Stimulated activated CD4-positive, alpha-beta T cell treated with anti-CD3 and anti-CD28 coated beads, Interleukin-1b, Interleukin-23, amount 100 ng/mL, for 1 hour (primary cell): ENCODE measurements around the gene GATB.

ENCODE experiments used
- DNase-seq, 2 donors: peaks; one replicate each; pipeline ENCODE4 v3.0.0-alpha.2; 2020; ENCODE audit warnings: low read depth in 2 of 2

Gene GATB, protein sequence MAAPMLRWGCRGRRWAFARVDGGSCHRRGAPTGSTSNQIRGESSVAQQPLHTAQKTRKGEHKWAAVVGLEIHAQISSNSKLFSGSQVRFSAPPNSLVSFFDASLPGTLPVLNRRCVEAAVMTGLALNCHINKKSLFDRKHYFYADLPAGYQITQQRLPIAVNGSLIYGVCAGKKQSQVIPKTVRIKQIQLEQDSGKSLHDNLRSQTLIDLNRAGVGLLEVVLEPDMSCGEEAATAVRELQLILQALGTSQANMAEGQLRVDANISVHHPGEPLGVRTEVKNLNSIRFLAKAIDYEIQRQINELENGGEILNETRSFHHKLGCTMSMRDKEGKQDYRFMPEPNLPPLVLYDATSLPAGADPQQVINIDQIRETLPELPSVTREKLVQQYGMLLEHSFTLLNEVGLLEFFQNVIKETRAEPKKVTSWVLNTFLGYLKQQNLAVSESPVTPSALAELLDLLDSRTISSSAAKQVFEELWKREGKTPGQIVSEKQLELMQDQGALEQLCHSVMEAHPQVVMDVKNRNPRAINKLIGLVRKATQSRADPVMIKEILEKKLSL

DNA sequence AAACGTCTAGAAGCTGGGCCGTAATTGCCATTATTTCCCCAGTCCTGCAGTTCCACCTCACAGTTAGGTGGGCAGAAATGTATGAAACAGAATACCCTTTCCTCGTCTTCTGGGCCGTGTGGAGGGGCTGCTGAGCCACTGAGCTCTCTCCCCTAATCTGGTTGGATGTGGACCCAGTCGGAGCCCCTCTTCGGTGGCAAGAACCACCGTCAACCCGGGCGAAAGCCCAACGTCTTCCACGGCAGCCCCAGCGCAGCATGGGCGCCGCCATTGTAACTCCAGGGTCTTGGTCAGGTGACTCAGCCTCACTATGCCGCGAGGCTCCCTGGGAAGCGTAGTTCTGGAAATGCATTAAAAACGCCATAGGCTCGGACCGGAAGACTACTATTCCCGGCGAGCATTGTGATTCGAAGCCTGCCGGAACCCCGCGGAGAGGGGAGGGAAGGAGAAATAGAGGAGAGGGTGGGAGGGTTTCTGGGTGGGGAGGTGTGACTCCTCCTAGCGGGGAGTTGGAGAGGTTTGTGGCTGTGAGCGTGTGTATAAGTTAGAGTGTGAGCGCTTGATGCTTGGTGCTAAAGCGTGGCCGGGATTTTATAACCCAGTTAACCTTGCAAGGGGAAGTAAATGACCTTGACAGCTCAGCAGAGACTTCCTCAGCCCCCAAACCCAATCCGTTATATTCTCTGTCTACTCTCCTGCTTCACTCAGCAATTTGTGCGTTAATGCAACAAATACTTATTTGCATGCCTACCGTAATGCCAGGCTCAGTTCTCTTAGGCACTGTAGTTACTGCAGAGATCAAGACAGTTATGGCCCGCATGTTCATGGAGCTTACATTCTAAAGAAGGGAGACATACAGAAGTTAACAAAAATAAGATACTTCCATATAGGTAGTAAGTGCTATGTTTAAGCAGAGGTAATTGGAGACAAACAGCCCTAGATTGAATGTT lies at the start of gene GATB:
Gene GATB (minus strand): TSS at position 296 of the 950 bp plus-strand sequence. CDS start 25 bp downstream, at position 271.
- DNase-seq, result peak; percentile 64 to 75

DNA sequence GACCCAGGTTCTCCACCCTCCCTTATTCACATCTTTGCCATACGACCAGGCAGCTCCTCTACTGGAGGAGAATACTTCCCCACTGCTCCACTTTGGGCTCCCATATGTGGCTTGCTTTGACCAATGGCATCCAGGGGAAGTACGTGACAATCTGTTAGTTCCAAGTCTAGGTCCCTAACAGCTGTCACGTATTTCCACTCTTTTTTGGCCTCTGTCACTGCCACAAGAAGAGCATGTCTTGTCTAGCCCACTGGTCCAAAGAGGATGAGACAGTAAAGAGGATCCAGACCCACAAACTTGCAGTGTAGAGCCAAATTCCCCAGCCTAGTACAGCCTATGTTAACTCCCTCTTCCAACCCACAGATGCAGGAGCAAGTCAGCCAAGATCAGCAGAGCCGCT lies 49.7 kb upstream of the GATB start:
- no peak for DNase-seq

DNA sequence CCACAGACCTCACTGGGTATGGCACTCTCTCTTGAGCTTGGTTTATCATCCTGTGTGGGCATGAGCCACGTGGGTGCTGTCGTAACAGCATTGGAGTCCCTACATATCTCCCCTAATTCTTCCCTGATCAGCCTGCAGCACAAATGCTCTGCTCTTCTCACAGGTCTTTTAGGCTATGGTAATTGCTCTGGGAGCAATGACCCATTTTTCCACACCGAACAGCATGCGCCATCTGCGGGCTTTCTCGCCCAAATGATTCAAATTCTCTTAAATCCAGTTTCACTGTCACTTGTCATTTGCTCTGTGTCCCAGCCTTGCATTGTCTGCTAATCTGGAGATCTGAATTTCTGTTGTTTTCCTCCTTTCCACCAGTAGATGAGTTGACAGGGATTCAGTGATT lies 48.9 kb upstream of the GATB start:
- no peak for DNase-seq

DNA sequence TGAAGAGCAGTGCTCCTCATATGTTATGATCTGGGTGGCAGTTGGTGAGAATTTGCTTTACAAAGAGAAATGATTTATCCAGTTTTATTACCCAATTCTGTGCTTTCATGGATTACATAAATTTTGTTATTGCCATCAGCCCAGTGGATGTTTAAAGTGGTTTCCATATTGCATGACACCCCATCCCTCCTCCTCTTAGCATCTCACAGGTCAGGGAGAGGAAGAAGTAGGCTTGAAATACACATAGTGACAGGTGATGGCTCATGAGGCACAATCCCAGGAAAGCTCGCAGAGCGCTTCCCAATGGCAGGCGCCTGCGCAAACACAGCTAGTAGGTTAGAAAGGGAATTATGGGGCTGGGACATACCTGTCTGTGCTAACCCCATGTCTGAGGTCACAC lies 47.7 kb upstream of the GATB start:
- DNase-seq, result no peak

DNA sequence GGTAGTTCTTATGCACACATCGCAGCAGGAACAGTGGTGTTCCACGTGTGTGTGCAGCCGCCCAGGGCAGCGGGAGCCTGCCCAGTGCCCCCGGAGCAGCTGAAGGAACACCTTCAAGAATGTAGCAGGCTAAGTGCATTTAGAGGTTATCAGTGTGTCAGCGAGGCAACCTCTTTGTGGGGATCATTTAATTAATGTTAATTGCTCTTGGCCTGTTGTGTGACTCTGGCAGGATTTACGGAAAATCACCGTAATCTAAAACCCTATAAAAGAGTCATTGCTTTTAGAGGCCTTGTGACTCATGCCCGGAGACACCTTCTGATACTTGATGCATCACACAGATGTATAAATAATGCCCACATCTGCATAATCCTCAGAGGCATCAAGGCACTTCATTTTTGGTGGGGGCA lies 47.3 kb upstream of the GATB start:
- no peak for DNase-seq

DNA sequence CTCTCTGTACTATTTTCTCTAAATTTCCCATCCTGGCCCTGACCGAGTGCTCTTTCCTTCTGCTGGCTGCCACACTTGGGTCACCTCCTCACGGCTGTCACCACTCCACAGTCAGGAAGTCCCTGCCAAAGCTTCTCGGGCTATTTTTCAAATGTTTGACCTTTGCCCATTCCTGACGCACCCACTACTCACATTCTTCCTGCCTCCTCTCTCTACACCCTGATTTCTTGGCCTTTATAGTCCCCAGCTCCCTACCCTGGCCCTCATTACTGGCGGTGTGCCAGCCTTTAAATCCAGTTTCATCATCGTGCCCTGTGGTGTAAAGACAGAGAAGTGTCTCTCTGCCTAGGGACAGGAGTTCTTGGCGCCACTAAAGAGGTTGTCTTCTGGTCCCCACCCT lies 46.4 kb upstream of the GATB start:
- DNase-seq, result no peak

DNA sequence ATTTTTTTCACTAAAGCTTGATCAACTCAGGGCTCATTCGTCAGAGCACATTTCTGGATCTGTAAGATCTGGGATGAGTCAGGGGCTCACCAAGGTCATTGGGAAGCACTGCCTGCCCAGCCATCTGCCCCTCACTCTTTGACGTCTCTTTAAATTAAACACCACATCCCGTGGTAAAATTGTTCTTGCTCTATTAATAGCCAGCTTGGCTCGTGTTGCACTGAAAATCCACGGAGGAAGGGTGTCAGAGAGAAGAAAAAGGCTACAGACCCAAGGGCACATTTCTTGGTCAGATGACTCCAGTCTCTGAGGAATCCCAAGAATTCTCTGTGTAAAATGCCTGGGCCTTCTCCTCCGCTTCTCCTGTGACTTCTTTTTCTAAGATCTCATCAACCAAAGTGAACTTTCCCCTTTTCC lies 45.7 kb upstream of the GATB start:
- no peak for DNase-seq

DNA sequence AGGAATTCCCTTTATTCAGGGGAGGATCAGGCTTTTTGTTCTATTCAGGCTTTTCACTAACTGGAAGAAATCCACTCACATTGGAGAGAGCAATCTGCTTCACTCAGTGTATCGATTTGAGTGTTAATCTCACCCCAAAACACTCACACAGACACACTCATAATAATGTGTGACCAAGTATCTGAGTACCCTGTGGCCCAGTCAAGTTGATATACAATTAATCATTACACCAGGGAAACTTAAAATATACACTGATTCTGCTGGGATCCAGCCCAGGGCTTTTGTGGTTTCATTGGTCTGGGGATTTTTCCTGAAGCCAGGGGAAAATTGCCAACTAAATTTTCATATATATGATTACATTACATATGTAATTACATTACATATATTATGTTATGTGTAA lies 44.0 kb upstream of the GATB start:
- DNase-seq, result no peak

DNA sequence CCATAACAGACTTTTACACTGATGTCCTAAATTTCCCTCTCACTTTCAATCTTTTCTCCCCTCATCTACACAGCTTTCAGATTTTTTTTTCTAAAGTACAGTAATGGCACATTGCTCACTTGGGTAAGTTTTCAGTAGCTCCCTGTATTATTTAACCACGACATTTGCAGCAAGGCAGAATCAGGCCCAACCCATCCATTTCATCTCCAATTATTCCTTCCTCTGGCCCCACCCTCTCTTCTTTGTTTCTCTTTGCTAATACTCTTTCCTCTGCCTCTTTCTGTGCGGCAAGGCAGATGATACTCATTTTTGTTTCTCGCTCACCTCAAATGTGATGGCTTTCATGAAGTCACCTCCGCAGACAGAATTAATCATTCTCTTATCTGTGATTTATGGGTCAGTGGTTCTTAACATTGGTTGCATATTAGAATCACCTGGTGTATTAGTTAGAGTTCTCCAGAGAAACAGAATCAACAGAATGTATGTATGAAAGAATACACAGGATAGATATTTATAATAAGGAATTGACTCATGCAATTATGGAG lies 43.4 kb upstream of the GATB start:
- no peak for DNase-seq

DNA sequence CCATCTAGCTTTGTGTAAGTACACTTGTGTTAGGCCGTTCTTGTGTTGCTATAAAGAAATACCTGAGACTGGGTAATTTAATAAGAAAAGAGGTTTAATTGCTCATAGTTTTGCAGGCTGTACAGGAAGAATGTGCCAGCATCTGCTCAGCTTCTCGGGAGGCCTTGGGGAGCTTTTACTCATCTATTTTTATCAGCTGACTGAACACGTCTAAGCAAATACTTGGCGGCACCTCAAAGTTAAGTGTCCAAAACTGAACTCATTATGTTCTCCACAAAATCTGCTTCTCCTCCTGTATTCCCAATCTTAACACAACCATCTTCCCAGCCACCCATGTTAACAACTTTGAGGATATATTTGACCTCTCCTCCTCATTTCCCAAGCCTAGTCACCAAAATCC lies 42.4 kb upstream of the GATB start:
- DNase-seq, result no peak

DNA sequence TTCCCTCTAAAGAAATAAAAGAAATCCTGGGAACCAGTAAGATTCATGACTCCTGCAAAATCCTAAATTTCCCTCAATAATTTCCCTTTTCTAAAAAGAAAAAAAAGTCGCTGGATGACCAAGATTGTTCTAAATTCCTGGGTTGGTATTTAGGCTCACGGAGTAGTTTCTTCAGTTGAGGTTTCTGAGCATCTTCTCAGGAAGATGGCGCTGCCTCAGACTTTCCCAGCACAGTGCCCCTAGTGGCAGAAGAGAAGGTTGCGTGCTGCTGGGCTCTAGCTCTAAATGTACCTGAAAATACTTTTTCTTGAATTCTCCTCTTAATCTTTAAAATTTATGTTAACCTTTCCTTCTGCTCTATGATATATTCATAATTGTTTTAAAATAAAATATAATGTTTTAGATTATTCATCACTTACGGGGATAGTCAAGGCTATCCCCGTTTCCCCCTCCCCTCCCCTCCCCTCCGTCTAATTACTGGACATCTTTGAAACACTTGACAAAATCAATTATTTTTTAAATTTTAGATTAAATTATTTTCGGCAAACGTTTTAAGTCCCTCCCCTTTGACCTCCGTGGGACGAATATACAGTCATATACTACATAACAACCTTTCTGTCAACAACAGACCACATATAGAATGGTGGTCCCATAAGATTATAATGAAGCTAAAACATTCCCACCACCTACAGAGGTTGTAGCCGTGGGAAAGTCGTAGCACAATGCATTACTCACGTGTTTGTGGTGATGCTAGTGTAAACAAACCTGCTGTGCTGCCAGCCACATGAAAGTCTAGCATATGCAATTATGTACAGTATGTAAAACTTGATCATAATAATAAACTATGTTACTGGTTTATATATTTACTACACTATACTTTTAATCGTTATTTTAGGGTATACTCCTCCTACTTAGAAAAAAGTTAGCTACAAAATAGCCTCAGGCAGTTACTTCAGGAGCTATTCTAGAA lies 41.0 kb upstream of the GATB start:
- DNase-seq, result peak; percentile 5 to 51

DNA sequence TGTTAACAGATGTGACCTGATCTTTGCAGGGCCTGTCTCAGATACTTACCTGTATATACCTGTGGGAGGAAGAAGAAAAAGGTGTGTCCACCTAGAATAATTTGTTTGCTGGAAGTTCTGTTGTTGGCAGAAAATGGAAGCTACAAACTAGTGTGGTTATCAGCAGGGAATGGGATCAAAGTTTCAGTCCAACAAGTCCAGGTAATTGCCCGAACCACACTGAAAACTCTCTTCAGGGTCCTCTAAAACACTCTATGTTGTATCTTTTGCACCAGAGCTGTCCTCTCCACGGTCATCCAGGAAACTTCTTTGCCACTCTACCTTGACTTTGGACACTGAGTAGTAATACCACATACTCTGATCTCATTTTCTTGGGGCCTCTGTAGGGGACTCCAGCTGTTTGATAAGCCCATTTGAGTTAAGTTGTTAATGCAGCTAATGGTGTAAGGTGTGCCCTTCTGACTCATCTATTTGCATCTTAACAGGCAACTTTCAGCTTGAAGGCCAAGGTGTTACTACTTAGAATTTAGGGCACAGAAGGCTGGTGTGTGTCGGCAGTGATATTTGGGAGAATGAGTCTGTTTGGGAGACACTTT lies 38.7 kb upstream of the GATB start:
- no peak for DNase-seq

DNA sequence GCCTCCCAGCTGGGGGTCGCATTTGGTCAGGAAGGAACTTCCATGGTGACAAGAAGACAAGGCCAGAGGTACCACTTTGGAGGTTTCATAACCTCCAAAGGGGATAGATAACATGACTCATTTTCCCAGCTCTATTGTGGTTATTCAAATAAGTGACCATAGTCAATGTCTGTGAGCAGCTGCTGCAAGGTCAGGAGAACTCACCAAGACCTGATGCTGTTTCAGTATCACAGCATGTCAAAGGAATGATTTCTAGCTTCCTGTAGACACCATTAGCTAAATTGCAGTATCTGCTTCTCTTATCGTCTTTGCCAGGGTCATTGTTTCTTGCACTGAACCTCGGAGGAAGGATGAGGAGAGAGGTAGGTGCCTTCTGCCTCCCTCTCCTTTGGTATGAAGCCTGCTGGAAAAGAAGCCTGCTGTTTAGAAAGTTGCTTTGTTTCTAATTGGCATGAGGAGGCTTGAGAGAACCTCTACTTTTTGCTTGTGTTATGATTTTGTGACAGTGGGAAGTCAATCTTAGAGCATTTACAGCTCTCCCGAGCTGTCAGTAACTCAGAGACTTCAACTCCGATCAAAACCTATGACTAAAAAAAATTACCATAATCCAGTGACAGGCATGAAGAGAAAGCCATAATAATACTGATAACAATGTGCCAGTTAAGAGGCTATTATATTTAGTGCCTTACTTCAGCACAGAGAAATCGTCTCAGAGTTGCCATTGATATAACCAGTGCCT lies 38.0 kb upstream of the GATB start:
- DNase-seq, result no peak

DNA sequence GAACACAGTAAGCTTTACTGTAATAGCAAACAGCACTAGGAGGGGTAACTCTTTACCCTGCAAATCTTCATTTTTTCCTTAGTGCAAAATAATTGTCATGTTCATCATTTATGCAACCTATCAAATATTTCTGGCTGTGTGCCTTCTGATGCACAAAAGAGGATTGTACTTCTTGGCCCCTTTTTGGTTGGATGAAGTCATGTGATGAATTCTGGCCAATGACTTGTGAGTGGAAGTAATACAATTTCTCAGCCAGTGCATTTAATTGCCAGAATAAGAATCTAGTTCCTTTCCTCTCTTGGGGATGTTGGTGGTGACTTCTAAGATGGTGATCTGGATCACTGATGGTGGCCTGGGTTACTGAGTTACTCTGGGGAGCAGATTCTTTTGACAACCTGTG lies 37.0 kb upstream of the GATB start:
- DNase-seq, result no peak

DNA sequence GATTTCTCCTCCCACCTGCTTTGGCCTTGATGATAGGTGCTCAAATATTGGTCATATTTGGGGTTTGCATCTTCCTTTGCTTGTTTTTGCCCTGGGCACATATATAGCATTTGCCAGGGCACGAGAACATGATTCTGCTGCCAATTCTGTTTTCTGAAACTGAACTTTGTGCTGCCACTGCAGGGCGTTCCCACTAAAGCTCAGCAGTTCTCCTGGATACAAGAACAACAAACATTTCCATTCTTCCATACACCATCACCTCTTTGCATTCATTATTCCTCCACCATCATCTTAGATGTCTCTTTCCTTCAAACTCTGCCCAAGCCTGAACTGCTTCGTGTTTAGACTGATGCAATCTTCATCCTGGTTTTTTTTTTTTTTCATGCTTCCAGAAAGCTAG lies 36.3 kb upstream of the GATB start:
- DNase-seq, result no peak

DNA sequence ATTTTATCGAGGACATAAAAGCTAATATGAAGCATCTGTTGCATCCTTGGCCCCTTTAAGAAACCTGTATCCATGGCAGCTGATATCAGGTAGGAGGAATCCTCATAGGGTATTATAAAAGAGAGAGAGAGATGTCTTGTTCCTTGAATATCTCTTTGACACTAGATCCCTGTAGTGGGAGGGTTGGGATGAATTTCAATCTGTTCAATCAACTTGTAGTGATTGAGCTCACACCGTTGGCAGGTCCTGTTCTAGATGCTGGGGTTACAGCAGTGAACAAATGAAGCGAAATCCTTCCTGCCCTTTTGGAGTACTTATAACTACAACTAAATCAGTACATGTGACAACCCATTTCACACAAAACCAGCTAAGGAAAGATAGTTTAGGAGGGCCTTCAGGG lies 35.3 kb upstream of the GATB start:
- no peak for DNase-seq

DNA sequence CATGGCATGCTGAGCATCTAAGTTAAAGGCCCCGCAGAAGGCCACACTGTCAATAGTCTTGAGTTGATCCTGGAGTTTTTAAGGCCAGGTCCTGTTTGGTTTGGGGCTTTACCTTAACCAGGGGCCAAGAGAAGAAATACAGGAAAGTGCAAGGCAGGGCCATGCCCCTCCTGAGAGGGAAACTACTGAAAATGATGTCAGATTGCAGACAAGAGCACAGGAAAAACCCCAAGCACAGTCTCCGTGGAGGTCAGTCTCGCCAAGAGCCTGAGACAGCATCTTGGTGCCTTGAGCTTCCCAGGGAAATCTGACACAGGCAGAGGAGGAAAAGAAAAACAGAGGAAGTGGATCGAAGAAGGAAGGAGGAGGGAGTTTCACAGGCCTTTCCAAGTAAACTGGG lies 32.2 kb upstream of the GATB start:
- DNase-seq, result no peak

DNA sequence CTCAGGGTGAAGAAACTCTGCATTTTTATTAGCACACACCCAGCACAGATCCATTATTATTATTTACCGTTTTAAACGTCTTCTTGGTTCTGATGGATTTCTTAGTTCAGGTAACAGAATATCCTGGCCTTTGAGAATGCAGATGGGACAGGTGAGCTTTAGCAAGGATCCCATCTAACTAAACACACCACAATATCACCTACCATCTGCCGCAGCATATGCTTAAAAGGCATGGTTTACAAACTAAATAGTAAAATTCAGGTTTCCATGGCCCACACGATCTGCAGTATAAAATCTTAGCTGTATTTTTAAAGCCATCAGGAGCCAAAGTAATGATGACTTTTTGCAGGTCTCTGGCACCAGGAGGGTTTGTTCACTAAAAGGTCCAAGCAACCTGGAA lies 31.7 kb upstream of the GATB start:
- no peak for DNase-seq

DNA sequence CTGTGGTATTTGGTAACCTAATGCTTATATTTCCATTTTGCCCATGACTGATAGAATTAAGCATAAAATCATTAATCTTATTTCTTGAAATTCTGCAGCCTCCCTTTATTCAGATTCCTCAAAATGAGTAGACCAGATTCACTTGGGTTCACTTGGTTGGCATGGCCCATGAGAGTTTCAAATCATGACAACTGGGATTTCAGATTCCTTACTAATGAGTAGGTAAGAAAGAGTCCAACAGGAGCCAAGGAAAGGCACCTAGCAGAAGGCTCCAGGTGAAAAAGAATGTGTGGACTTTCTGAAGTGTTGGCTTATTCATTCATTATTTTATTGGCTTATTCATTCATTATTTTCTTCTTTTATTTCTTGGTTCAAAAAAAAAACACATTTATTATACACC lies 27.2 kb upstream of the GATB start:
- no peak for DNase-seq

DNA sequence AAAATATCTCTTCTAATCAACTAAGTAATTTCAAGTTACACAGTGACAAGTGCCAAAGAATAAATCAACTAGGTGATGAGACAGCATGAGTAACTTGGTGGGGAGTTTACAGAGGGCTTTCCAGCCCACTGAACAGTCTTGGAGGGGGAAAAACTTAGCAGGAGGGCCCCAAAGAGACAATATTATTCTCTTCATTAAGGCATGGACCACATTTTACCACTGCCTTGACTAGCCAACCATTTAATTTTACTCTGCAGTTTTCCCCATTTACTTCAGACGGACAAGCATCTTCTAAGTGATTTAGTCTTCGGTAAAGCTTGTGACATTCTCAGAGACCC lies 25.3 kb upstream of the GATB start:
- DNase-seq, result no peak
